Ovary (tissue), 3 donors: ENCODE measurements around the gene STYXL1.

Experiments used
- EP300 ChIP-seq: sonication (generic); formaldehyde crosslinking; IDR thresholded peaks from one replicate; pipeline ENCODE4 v1.6.1; 2017; ENCODE audit warnings: antibody characterized with exemption
- POLR2A ChIP-seq: fragments of 450-650 bp; IDR thresholded peaks from one replicate; pipeline ENCODE4 v1.6.1; 2017; ENCODE audit warnings: antibody characterized with exemption, mild to moderate bottlenecking, moderate library complexity
- TF ChIP-seq, protein P1 (sequence below), 3 donors: fragments of 450-650 bp in 2 of 3; fragments of 200-600 bp in 1 of 3; IDR thresholded peaks; one replicate each; pipeline versions ENCODE4 v1.5.1 to v1.8.0; 2016 to 2022; ENCODE audit warnings: antibody characterized with exemption in 3 of 3, mild to moderate bottlenecking in 1 of 3
- donor health status: DM: no; HTN: no; CAD: no.

GRCh38 chr7:75988568-75989499, 59.0 kb downstream of the STYXL1 start:
- TF ChIP-seq EP300 (no peak), POLR2A (no peak)
- TF ChIP-seq, protein P1, sequence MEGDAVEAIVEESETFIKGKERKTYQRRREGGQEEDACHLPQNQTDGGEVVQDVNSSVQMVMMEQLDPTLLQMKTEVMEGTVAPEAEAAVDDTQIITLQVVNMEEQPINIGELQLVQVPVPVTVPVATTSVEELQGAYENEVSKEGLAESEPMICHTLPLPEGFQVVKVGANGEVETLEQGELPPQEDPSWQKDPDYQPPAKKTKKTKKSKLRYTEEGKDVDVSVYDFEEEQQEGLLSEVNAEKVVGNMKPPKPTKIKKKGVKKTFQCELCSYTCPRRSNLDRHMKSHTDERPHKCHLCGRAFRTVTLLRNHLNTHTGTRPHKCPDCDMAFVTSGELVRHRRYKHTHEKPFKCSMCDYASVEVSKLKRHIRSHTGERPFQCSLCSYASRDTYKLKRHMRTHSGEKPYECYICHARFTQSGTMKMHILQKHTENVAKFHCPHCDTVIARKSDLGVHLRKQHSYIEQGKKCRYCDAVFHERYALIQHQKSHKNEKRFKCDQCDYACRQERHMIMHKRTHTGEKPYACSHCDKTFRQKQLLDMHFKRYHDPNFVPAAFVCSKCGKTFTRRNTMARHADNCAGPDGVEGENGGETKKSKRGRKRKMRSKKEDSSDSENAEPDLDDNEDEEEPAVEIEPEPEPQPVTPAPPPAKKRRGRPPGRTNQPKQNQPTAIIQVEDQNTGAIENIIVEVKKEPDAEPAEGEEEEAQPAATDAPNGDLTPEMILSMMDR (IDR thresholded peaks at IDR 0.05) = no peak
